AG04450 (cell line): ENCODE measurements around the gene SORBS2. TPM values are rescaled to one million over a fixed set of nuclear protein-coding genes. Genes with fewer than 3 reads are reported as not detected.

Experiments used
- CTCF ChIA-PET: fragments of 300-600, 350-600 bp; formaldehyde crosslinking; extraction: SDS; loops from one replicate; lab custom pipeline; 2022; ENCODE audit warnings: antibody characterized with exemption, inconsistent platforms; lab: Charles Lee
- POLR2A ChIA-PET: fragments of 350-600 bp; formaldehyde crosslinking; extraction: SDS; loops from one replicate; lab custom pipeline; 2021; ENCODE audit warnings: antibody characterized with exemption, inconsistent platforms; lab: Yijun Ruan, JAX
- DNase-seq: peaks from one replicate; pipeline ENCODE4 v3.0.0-alpha.2; 2011; ENCODE audit warnings: low read depth, low spot score
- H3K27ac ChIP-seq: one replicate; pipeline ENCODE4 v1.5.1; 2012; ENCODE audit warnings: low read depth, low read length, control low read depth
- H3K27me3 ChIP-seq: one replicate; pipeline ENCODE4 v1.6.0; 2012; ENCODE audit warnings: low read length; ENCODE audit not compliant: control insufficient read depth, insufficient read depth
- H3K4me3 ChIP-seq: 2 replicates; pipeline ENCODE4 v1.5.1; 2011; ENCODE audit warnings: mild to moderate bottlenecking, low read depth, low read length, control low read depth
- H3K9me3 ChIP-seq: 2 replicates; pipeline ENCODE4 v1.5.1; 2012; ENCODE audit warnings: low read length; ENCODE audit not compliant: control insufficient read depth, insufficient read depth
- polyA plus RNA-seq: library from polyadenylated mRNA; depleted of rRNA; stranded (reverse); fragments of >200 nt; gene quantifications from 2 replicates; pipeline ENCODE4 v1.2.3, GENCODE V29; 2011
- TF ChIP-seq, protein P1 (sequence below): IDR thresholded peaks from 2 replicates; pipeline ENCODE4 v1.5.1; 2011; ENCODE audit warnings: low read depth, low read length, control low read depth, inconsistent platforms

SORBS2 gene
- polyA plus RNA-seq, 1 experiment, result not detected

DNA sequence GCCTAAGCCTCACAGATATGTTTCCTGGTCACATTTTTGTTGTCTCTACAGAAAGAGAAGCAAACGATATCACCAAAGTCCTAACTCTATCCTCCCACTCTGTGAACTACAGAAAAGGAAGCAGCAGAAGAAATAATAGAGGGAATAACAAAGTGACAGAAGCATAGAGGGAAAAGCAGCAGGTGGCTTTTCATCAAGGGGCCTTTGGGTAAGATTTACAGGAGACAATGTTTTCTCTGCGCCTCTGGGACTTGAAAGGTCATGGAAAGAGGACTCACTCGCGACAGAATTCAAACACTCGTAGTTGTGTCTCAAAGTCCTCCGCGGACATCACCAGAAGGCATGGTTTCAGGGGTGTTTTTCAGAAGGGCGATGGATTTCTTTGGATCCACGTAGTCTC is 66.1 kb downstream of the SORBS2 start:
- ChIA-PET POLR2A (no interaction called here), CTCF (no interaction called here)
- TF ChIP-seq, protein P1, sequence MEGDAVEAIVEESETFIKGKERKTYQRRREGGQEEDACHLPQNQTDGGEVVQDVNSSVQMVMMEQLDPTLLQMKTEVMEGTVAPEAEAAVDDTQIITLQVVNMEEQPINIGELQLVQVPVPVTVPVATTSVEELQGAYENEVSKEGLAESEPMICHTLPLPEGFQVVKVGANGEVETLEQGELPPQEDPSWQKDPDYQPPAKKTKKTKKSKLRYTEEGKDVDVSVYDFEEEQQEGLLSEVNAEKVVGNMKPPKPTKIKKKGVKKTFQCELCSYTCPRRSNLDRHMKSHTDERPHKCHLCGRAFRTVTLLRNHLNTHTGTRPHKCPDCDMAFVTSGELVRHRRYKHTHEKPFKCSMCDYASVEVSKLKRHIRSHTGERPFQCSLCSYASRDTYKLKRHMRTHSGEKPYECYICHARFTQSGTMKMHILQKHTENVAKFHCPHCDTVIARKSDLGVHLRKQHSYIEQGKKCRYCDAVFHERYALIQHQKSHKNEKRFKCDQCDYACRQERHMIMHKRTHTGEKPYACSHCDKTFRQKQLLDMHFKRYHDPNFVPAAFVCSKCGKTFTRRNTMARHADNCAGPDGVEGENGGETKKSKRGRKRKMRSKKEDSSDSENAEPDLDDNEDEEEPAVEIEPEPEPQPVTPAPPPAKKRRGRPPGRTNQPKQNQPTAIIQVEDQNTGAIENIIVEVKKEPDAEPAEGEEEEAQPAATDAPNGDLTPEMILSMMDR, result no peak
- Histone ChIP-seq H3K27ac (no peak overlapping the region), H3K4me3 (no peak overlapping the region), H3K9me3 (no peaks in the 10 kb centered on the region; the same call in 1 of the 2 replicates), H3K27me3 (peaks cover 12% of the 10 kb centered on the region)
- DNase-seq, result no peak

DNA sequence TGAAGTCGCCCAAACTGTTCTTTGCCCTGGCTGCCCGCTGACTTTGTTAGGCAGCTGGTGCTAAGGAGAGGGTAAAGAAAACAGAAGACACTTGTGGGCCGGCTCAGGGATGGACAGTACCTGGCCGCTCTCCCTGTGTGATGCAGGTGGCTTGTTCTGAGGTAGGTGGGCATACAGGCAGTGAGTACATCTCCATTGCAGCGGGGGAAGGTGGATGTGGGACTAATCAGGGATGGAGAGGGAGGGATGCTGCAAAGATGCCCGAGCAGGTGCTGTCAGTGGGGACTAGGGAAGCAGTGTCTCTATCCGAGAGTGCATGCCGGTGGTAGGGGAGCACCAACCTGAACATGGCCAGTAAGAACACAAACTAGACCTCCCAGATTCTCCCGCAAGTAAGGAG is 67.0 kb downstream of the SORBS2 start:
- TF ChIP-seq, protein P1, result no peak
- no peak for DNase-seq
- H3K27ac ChIP-seq, result no peak overlapping the region
- POLR2A ChIA-PET, result no interaction called here
- no peaks in the 10 kb centered on the region; the same call in 1 of the 2 replicates for H3K9me3 ChIP-seq
- H3K27me3 ChIP-seq, result peaks cover 11% of the 10 kb centered on the region
- CTCF ChIA-PET, result no interaction called here
- H3K4me3 ChIP-seq, result no peak overlapping the region

DNA sequence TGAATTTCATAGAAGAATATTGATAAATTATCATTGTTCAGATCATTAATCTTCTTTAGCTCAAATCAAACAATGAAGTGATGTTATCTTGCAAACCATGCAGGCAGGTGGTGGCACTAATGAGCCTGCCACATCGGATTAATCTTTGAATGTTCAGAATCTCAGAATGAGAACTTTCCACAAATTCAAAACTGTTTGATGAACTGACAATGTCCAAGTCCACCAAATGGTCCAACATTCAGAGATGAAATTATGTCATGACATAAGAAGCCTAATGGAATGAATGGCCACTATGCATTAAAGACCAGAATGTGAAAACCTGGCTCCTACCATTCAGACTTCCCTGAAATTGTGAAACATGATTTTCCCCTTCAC is 67.5 kb downstream of the SORBS2 start:
- CTCF ChIA-PET, result no interaction called here
- POLR2A ChIA-PET, result no interaction called here
- DNase-seq, result no peak
- H3K27ac ChIP-seq, result no peak overlapping the region
- H3K9me3 ChIP-seq, result no peaks in the 10 kb centered on the region; the same call in 1 of the 2 replicates
- H3K27me3 ChIP-seq, result peaks cover 6% of the 10 kb centered on the region
- no peak overlapping the region for H3K4me3 ChIP-seq
- TF ChIP-seq, protein P1, result no peak

DNA sequence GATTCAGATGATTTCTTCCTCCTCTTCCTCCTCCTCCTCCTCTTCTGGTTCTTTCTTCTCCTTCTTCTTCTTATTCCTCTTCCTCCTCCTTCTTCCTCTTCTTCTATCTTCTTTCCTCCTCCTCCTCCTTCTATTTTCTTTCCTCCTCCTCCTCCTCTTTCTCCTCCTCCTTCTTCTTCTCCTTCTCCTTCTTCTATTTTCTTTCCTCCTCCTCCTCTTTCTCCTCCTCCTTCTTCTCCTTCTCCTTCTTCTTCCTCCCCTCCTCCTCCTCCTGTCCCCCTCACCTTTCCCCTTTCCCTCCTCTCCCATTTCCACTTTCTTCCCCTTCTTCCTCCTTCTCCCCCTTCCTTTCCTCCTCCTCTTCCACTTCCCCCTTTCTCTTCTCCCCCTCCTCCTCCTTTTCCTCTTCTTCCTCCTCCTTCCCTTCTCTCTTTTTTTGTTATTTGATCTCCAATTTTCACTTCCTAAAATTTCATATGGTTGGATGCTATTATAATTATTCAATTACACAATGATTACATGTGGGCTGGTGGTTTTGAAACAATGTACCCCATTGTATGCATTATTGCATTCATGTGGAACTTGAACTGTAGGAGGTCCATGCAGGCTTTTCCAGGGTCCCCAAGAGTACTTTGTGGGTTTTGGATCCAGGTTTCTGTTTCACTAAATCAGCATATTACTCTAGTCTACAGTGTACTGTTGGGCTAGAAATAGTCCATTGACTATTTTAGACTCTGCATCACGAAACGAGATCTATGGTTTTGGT is 68.1 kb downstream of the SORBS2 start:
- Histone ChIP-seq H3K27ac (no peak overlapping the region), H3K9me3 (no peaks in the 10 kb centered on the region; the same call in 1 of the 2 replicates), H3K4me3 (no peak overlapping the region), H3K27me3 (peaks cover 6% of the 10 kb centered on the region)
- TF ChIP-seq, protein P1, result no peak
- ChIA-PET POLR2A (no interaction called here), CTCF (no interaction called here)
- DNase-seq, result no peak

DNA sequence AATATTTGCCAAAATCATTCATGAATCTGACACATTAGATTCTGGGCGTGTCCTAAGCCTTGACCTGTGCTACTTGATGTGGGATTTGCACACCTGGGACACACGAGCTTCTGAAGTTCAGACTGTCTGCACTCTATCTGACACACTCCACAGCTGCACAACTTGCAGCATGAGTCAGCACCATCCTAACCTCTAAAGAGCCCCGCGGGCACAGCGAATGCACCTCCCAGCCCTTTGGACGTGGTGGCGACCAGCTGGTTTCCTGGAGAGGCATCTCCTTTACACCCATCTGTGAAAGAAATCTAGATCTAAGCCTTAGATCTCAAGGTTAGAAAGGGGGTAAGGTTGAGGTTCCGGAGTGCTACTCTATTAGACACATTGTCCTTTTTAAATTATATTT is 69.2 kb downstream of the SORBS2 start:
- Histone ChIP-seq H3K27ac (no peak overlapping the region), H3K9me3 (no peaks in the 10 kb centered on the region; the same call in 1 of the 2 replicates), H3K4me3 (no peak overlapping the region), H3K27me3 (peaks cover 9% of the 10 kb centered on the region)
- DNase-seq, result no peak
- POLR2A ChIA-PET, result no interaction called here
- CTCF ChIA-PET, result interaction anchor here (0.6 kb wide), 1 partner anchor 647 kb away, joined by 5 read pairs; no protein-coding TSS in a partner anchor
- TF ChIP-seq, protein P1, result no peak
